Posterior cingulate gyrus (tissue), 11 donors: ENCODE results near the gene POU2AF3.
A peak's percentile ranks its signal among the peaks of the same experiment; 100 is the strongest.
"Not testable (repeated sequence)": the region's sequence is repeated elsewhere in the genome, so short reads cannot be mapped to it uniquely, and the experiment has no call there.

Experiments
- DNase-seq, 10 donors: peaks; one replicate each; pipeline versions ENCODE4 v3.0.0 to v3.0.0-alpha.2; 2020 to 2021; ENCODE audit warnings: mixed read lengths in 3 of 10
- intact Hi-C: fragments of 100-400 bp; cut with DNase I; formaldehyde crosslinking; loops from one replicate; pipeline ENCODE4 v1.15.1; 2023

The POU2AF3 gene

GRCh38 chr11:111299101-111300026 lies 1.0 kb downstream of the POU2AF3 start:
- intact Hi-C loops = loop anchor here (5.0 kb wide), 1 partner anchor 123 kb away; no protein-coding TSS in a partner anchor
- peak; percentile 37 to 95 (median 74) for DNase-seq

- intact Hi-C loops = no loop called here
- DNase-seq = no peak
Observed at GRCh38 chr11:111300569-111300968, 2.2 kb downstream of the POU2AF3 start.

GRCh38 chr11:111301004-111301841 lies 2.9 kb downstream of the POU2AF3 start:
- no peak for DNase-seq
- intact Hi-C loops = no loop called here

GRCh38 chr11:111301842-111302118 lies 3.4 kb downstream of the POU2AF3 start:
- no peak for DNase-seq
- intact Hi-C loops = no loop called here

GRCh38 chr11:111302298-111302697 lies 4.0 kb downstream of the POU2AF3 start:
- DNase-seq = no peak
- intact Hi-C loops = no loop called here

- intact Hi-C loops = no loop called here
Observed at GRCh38 chr11:111303461-111303860, 5.1 kb downstream of the POU2AF3 start.

GRCh38 chr11:111305162-111305802 lies 6.9 kb downstream of the POU2AF3 start:
- DNase-seq = no peak
- intact Hi-C loops = no loop called here

More at GRCh38 chr11:111303461-111303860, 5.1 kb downstream of the POU2AF3 start:
- DNase-seq = no peak

- intact Hi-C loops = no loop called here
- DNase-seq = no peak
Observed at GRCh38 chr11:111305876-111306275, 7.5 kb downstream of the POU2AF3 start.

GRCh38 chr11:111306321-111306720 lies 8.0 kb downstream of the POU2AF3 start:
- intact Hi-C loops = no loop called here
- no peak for DNase-seq

GRCh38 chr11:111307472-111308108 lies 9.2 kb downstream of the POU2AF3 start:
- intact Hi-C loops = no loop called here
- DNase-seq = no peak

GRCh38 chr11:111308140-111308539 lies 9.8 kb downstream of the POU2AF3 start:
- intact Hi-C loops = no loop called here
- DNase-seq = no peak

- no peak for DNase-seq
- intact Hi-C loops = no loop called here
Observed at GRCh38 chr11:111309215-111309915, 11.0 kb downstream of the POU2AF3 start.

- intact Hi-C loops = no loop called here
- DNase-seq = no peak
Observed at GRCh38 chr11:111310088-111310487, 11.7 kb downstream of the POU2AF3 start.

- DNase-seq = no peak
- intact Hi-C loops = no loop called here
Observed at GRCh38 chr11:111310723-111311122, 12.4 kb downstream of the POU2AF3 start.

- intact Hi-C loops = no loop called here
- no peak for DNase-seq
Observed at GRCh38 chr11:111312076-111312475, 13.7 kb downstream of the POU2AF3 start.

- no peak for DNase-seq
- intact Hi-C loops = no loop called here
Observed at GRCh38 chr11:111319296-111319695, 20.9 kb downstream of the POU2AF3 start.

- DNase-seq, intact Hi-C loops: not testable (repeated sequence)
Observed at GRCh38 chr11:111320199-111320598, 21.9 kb downstream of the POU2AF3 start.

- intact Hi-C loops = no loop called here
- DNase-seq = no peak
Observed at GRCh38 chr11:111320728-111321568, 22.6 kb downstream of the POU2AF3 start.

- no peak for DNase-seq
Observed at GRCh38 chr11:111322534-111322933, 24.2 kb downstream of the POU2AF3 start.

More at GRCh38 chr11:111322534-111322933, 24.2 kb downstream of the POU2AF3 start:
- intact Hi-C loops = no loop called here
